Activated B cell treated with CpG ODN at 0.5 μM for 24 hours (primary cell): ENCODE measurements around the gene NR6A1. TPM values are rescaled to one million over a fixed set of nuclear protein-coding genes. Genes with fewer than 3 reads are reported as not detected.

Source experiments
- ATAC-seq: fragments of 200-7000 bp; cut with Tn5 transposase; one replicate; pipeline ENCODE4 v1.10.0; 2021; ENCODE audit warnings: low read depth, mild to moderate bottlenecking, moderate library complexity
- CTCF ChIA-PET: fragments of 350-600 bp; sonication (Branson Sonifier 250); formaldehyde crosslinking; loops from one replicate; lab custom pipeline; 2021; ENCODE audit warnings: antibody characterized with exemption; lab: Charles Lee
- POLR2A ChIA-PET: fragments of 350-600 bp; sonication (Branson Sonifier 250); formaldehyde crosslinking; loops from one replicate; lab custom pipeline; 2021; ENCODE audit warnings: antibody characterized with exemption; lab: Charles Lee
- DNase-seq: peaks from one replicate; pipeline ENCODE4 v3.0.0; 2022
- H3K27ac Mint-ChIP-seq: one replicate; pipeline ENCODE4 v1.8.0; 2020; ENCODE audit warnings: mixed read lengths
- H3K27me3 Mint-ChIP-seq: one replicate; pipeline ENCODE4 v1.8.0; 2021; ENCODE audit warnings: mixed read lengths
- H3K36me3 Mint-ChIP-seq: one replicate; pipeline ENCODE4 v1.8.0; 2021; ENCODE audit warnings: low read depth, mixed read lengths
- H3K4me1 Mint-ChIP-seq: one replicate; pipeline ENCODE4 v1.8.0; 2021; ENCODE audit warnings: mixed read lengths
- H3K4me3 Mint-ChIP-seq: one replicate; pipeline ENCODE4 v1.8.0; 2020; ENCODE audit warnings: mild to moderate bottlenecking, mixed read lengths
- H3K9me3 Mint-ChIP-seq: one replicate; pipeline ENCODE4 v1.8.0; 2020; ENCODE audit warnings: mixed read lengths
- CTCF ChIP-seq: fragments of 200-600 bp; IDR thresholded peaks from one replicate; pipeline ENCODE4 v1.8.0; 2022; ENCODE audit warnings: antibody characterized with exemption, mild to moderate bottlenecking
- intact Hi-C: fragments of 100-400 bp; cut with micrococcal nuclease; formaldehyde crosslinking; loops from one replicate; pipeline ENCODE4 v1.15.1; 2024
- total RNA-seq: library from RNA; stranded (reverse); gene quantifications from 2 replicates; pipeline ENCODE4 v1.2.3, GENCODE V29; 2022

Gene NR6A1
- total RNA-seq, 1 donor from 2014 or later, result 3.1 TPM

DNA sequence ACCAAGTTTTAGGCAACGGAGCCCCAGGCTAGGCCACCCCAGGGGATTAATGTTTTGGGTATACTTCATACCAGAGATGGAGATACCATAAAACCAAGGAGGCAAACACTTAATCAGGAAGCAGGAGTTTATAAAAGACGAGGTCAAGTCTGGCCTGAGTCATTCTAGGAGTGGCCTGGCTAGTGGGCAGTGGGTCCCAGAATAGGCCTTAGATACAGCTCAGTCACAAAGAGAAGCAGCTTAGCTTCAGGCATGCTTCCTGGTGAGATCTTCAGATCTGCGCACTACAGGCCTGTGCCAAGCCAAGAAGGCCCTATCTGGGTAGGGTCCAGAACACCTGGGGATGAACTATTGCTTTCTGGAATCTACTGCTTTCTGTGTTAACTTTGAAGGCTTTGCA is 243.3 kb downstream of the NR6A1 start:
- Mint-ChIP-seq H3K4me3 (no peak overlapping the region), H3K36me3 (no peaks in the 10 kb centered on the region), H3K4me1 (no peaks in the 10 kb centered on the region), H3K27me3 (no peaks in the 10 kb centered on the region), H3K9me3 (no peaks in the 10 kb centered on the region), H3K27ac (no peak overlapping the region)
- POLR2A ChIA-PET, result no interaction called here
- intact Hi-C loops, result no loop called here
- ATAC-seq (no peak), DNase-seq (no peak)
- CTCF ChIA-PET, result interaction anchor here (1.5 kb wide), 1 partner anchor 9 kb away, joined by 5 read pairs; no protein-coding TSS in a partner anchor
- no peak for TF ChIP-seq CTCF

- H3K27me3 Mint-ChIP-seq, result no peaks in the 10 kb centered on the region
- ChIA-PET POLR2A (no interaction called here), CTCF (interaction anchor here (1.5 kb wide), 1 partner anchor 11 kb away, joined by 5 read pairs; no protein-coding TSS in a partner anchor)
- TF ChIP-seq CTCF, result no peak
- H3K9me3 Mint-ChIP-seq, result no peaks in the 10 kb centered on the region
- no peak for DNase-seq
- H3K36me3 Mint-ChIP-seq, result no peaks in the 10 kb centered on the region
- H3K4me3 Mint-ChIP-seq, result no peak overlapping the region
- ATAC-seq, result no peak
- intact Hi-C loops, result no loop called here
- H3K27ac Mint-ChIP-seq, result no peak overlapping the region
- H3K4me1 Mint-ChIP-seq, result no peaks in the 10 kb centered on the region
Observed at GRCh38 chr9:124526174-124526573, 244.9 kb downstream of the NR6A1 start.

DNA sequence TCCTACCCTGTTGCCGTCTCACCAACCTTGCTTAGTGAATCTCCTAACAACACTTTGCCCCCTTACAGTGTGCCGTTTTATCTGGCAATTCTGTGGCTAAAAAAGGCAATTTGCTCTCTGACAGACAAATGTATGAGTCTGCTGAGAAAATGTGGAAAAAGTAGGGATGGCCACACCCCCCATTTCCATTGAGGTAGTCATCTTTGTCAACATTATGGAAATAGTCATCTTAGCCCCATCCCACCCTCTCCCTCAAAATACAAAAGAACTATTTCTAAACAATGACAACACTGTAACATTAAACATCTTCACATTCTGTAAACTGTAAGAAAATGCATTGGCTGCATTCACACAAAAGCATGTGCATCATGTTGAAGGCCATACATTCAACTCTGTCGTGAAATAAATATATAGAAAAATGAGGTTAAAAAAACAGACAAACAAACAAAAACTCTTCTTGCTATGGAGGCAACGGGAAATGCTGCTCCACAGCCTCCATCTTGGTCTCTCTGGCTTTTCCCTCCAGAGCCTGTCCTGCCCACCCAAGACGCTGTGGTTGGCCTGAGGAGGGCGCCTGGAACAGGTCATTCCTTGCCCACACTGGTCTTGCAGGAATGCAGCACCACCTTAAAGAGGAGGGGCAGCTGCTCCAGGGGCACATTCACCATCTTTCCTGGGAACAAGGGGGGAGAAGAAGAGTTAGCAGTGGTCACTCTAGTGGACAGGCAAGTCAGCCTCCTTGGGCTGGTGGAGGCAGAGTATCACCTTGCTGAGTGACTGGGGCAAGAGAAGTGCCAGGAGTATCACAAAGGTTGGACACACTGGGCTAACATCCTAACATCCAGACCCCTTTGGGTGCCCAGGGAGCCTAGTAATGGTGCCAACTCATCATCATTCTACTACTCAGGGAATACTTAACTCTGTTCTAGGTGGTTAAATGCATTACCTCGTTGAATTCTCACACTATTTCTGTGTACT is 248.7 kb downstream of the NR6A1 start:
- ATAC-seq (no peak), DNase-seq (no peak)
- no peaks in the 10 kb centered on the region for H3K4me1 Mint-ChIP-seq
- intact Hi-C loops, result no loop called here
- CTCF ChIA-PET, result no interaction called here
- no peak overlapping the region for H3K4me3 Mint-ChIP-seq
- POLR2A ChIA-PET, result no interaction called here
- no peaks in the 10 kb centered on the region for H3K27me3 Mint-ChIP-seq
- H3K36me3 Mint-ChIP-seq, result no peaks in the 10 kb centered on the region
- no peak for TF ChIP-seq CTCF
- no peak overlapping the region for H3K27ac Mint-ChIP-seq
- H3K9me3 Mint-ChIP-seq, result no peaks in the 10 kb centered on the region

- CTCF ChIA-PET, result no interaction called here
- POLR2A ChIA-PET, result no interaction called here
- no peak overlapping the region for H3K4me3 Mint-ChIP-seq
- H3K36me3 Mint-ChIP-seq, result no peaks in the 10 kb centered on the region
- no peaks in the 10 kb centered on the region for H3K27me3 Mint-ChIP-seq
- H3K27ac Mint-ChIP-seq, result no peak overlapping the region
- intact Hi-C loops, result no loop called here
- H3K4me1 Mint-ChIP-seq, result no peaks in the 10 kb centered on the region
- ATAC-seq (no peak), DNase-seq (no peak)
- TF ChIP-seq CTCF, result no peak
- H3K9me3 Mint-ChIP-seq, result no peaks in the 10 kb centered on the region
Observed at GRCh38 chr9:124521142-124521541, 250.0 kb downstream of the NR6A1 start.

DNA sequence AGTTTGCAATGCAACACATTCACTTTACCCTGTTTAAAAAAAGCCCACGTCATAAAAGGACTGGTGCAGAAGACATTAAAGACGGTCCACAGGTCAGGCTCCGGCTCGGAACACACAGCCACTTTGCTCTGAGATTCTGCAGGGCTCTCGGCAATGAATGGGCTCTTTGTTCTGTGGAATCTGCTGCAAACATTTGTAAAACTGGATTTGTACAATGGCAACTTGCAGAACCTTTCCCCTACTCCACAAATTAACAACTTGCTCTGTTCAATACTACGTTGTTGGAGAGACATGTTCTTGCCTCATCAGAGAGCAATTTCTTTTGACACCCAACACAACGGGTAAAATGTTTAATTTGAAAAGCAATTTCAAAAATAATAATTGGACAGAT is 250.9 kb downstream of the NR6A1 start:
- Mint-ChIP-seq H3K27ac (no peak overlapping the region), H3K36me3 (no peaks in the 10 kb centered on the region), H3K9me3 (no peaks in the 10 kb centered on the region), H3K4me3 (no peak overlapping the region), H3K4me1 (no peaks in the 10 kb centered on the region), H3K27me3 (no peaks in the 10 kb centered on the region)
- DNase-seq (no peak), ATAC-seq (no peak)
- intact Hi-C loops, result no loop called here
- TF ChIP-seq CTCF, result no peak
- ChIA-PET POLR2A (interaction anchor here (0.6 kb wide), 1 partner anchor 16 kb away, joined by 6 read pairs; no protein-coding TSS in a partner anchor), CTCF (no interaction called here)
